ENCODE measurements around the gene RTEL1. TPM values are rescaled to one million over a fixed set of nuclear protein-coding genes. Genes with fewer than 3 reads are reported as not detected.
A peak's percentile ranks its signal among the peaks of the same experiment; 100 is the strongest.

Gene RTEL1
- total and polyA plus RNA-seq, 9 of the 15 experiments (the other 6 are each of a cell fraction or from before 2014, with no cell fraction given) = 0.36 to 61.0 (median 17.9) TPM

DNA sequence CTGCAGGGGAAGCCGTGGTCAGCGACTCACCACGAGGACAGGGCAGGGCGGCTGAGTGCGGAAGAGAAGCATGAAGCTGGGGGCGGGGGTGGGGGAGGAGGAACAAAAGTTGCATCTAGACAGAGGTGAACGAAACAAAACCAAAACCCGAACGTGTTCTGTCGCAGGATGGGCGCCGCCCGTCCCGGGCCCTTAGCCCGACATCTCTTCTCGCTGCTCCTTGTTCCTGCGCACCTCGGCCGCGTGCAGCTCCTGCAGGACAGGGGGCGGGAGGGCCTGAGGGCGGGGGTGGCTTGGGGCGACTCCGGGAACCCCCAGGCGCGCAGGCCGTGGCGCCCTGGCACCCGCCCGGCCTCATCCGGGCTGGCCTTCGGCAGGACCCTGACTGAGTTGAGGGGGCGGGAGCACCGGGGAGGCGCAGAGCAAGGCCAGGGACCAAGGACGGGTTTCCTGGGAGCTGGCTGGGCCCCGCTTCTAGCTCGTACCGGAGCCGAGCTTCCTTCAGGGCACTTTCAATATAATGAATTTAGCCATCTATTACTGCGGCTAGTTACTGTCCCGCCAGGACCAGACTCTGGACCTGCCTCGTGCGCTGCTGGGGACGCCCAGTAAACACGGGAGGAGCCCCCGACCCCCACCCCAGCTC, 16.8 kb upstream of the RTEL1 start:
- Histone ChIP-seq H3K27ac (ENCODE audit: extremely low read depth, low read depth, low read length) (peak overlapping the region; percentile 43; the same call in 1 of the 3 replicates), H3K9me3 (replicated peaks; ENCODE audit: control insufficient read depth, insufficient read depth, low read depth, low read length) (no peaks in the 10 kb centered on the region), H4K20me1 (replicated peaks; ENCODE audit: control insufficient read depth, insufficient read depth, low read length) (no peaks in the 10 kb centered on the region), H3K79me2 (ENCODE audit: control insufficient read depth, insufficient read depth, low read length) (no peaks in the 10 kb centered on the region), H3K4me2 (ENCODE audit: insufficient read depth, low read length) (peak overlapping the region; percentile 61), H3K4me1 (replicated peaks in 1 of 2; ENCODE audit: control insufficient read depth in 2 of 2, insufficient read depth in 2 of 2, low read length in 2 of 2) (peaks cover 0 to 52% of the 10 kb centered on the region in 2 experiments; a peak in 3 of 5 replicates), H3K4me3 (peak overlapping the region; percentile 25; the same call in 1 of the 2 replicates), H3K36me3 (ENCODE audit: control insufficient read depth, insufficient read depth, low read length) (peaks cover 5% of the 10 kb centered on the region; the same call in 1 of the 3 replicates), H2AFZ (ENCODE audit: low read depth, low read length) (no peak overlapping the region), H3K9ac (ENCODE audit: insufficient read depth in 1 of 2, low read depth in 2 of 2, low read length in 2 of 2) (peak overlapping the region in 1 of 2 experiments; percentile 84; a peak in 2 of 4 replicates), H3K27me3 (ENCODE audit: control insufficient read depth in 2 of 2, insufficient read depth in 2 of 2, low read length in 2 of 2) (no peaks in the 10 kb centered on the region), H3K9me1 (ENCODE audit: control insufficient read depth, insufficient read depth, low read length) (no peaks in the 10 kb centered on the region)
- ChIA-PET CTCF (ENCODE audit: low intra/inter-chr PET ratio) (no interaction called here), POLR2A (interaction anchor here (0.6 to 1.5 kb wide), 6 partner anchors 12 to 378 kb away, joined by 3 to 8 read pairs (median 4); partner anchors contain the start of gene STMN3)
- FAIRE-seq = no peak
- in situ Hi-C loops (cut with MboI) = no loop called here
- TF ChIP-seq KAT7 (CRISPR knock-in tag; IDR thresholded peaks at IDR 0.05; ENCODE audit: borderline replicate concordance) (no peak), SRSF7 (optimal IDR thresholded peaks at IDR 0.05; ENCODE audit: low read depth, low read length) (no peak), DIDO1 (tag; IDR thresholded peaks at IDR 0.05; ENCODE audit: low read depth) (no peak), RB1 (IDR thresholded peaks at IDR 0.05; ENCODE audit: low read depth) (0 out of 2 replicates have a peak, but pooled peaks have one; percentile 13), SMARCC2 (IDR thresholded peaks at IDR 0.05; ENCODE audit: low read depth) (no peak), MAFG (tag; conservative IDR thresholded peaks at IDR 0.05) (no peak), ZNF717 (CRISPR knock-in tag; IDR thresholded peaks at IDR 0.05) (no peak), HNRNPK (IDR thresholded peaks at IDR 0.05; ENCODE audit: low read depth, low read length, poor library complexity, severe bottlenecking) (no peak)
- ATAC-seq = peak; percentile 30
- BruUV-seq (replicated peaks) = no TSS peak
- 13% methylated on average over 7 of the region's 47 CpGs for WGBS (ENCODE audit: insufficient coverage, low coverage, missing lambda C conversion rate)
- DNase-seq (ENCODE audit: extremely low read depth in 1 of 4, low spot score in 3 of 4) = peak in 2 of 4 experiments; percentile 27 to 34
- intact Hi-C loops (cut with micrococcal nuclease) = no loop called here
